Fibroblast of villous mesenchyme (primary cell): Measurements from ENCODE around the gene ANKS1B. TPM values are rescaled to one million over a fixed set of nuclear protein-coding genes. Genes with fewer than 3 reads are reported as not detected.
"Not testable (repeated sequence)": the region's sequence is repeated elsewhere in the genome, so short reads cannot be mapped to it uniquely, and the experiment has no call there.

Source experiments
- DNase-seq: peaks from one replicate; pipeline ENCODE4 v3.0.0-alpha.2; 2010; ENCODE audit warnings: low read depth
- H3K4me3 ChIP-seq: 2 replicates; pipeline ENCODE4 v1.5.1; 2011; ENCODE audit warnings: low read depth, mild to moderate bottlenecking, low read length
- total RNA-seq: library from RNA; depleted of rRNA; stranded (reverse); fragments of >200 nt; gene quantifications from 2 replicates; pipeline ENCODE4 v1.2.3, GENCODE V29; 2012
- TF ChIP-seq, protein P1 (sequence below): IDR thresholded peaks from 2 replicates; pipeline ENCODE4 v1.5.1; 2012; ENCODE audit warnings: low read depth, mild to moderate bottlenecking, low read length; ENCODE audit not compliant: insufficient read depth

Gene ANKS1B
- total RNA-seq, 1 donor = 0.86 TPM

- no peak overlapping the region for H3K4me3 ChIP-seq
- TF ChIP-seq, protein P1, sequence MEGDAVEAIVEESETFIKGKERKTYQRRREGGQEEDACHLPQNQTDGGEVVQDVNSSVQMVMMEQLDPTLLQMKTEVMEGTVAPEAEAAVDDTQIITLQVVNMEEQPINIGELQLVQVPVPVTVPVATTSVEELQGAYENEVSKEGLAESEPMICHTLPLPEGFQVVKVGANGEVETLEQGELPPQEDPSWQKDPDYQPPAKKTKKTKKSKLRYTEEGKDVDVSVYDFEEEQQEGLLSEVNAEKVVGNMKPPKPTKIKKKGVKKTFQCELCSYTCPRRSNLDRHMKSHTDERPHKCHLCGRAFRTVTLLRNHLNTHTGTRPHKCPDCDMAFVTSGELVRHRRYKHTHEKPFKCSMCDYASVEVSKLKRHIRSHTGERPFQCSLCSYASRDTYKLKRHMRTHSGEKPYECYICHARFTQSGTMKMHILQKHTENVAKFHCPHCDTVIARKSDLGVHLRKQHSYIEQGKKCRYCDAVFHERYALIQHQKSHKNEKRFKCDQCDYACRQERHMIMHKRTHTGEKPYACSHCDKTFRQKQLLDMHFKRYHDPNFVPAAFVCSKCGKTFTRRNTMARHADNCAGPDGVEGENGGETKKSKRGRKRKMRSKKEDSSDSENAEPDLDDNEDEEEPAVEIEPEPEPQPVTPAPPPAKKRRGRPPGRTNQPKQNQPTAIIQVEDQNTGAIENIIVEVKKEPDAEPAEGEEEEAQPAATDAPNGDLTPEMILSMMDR = no peak
- DNase-seq = no peak
Measured at GRCh38 chr12:99804715-99805114, 180.0 kb downstream of the ANKS1B start.

- TF ChIP-seq, protein P1 = no peak
- H3K4me3 ChIP-seq = no peak overlapping the region
- no peak for DNase-seq
Measured at GRCh38 chr12:99800605-99801004, 184.1 kb downstream of the ANKS1B start.

GRCh38 chr12:99797931-99798330, 186.8 kb downstream of the ANKS1B start:
- H3K4me3 ChIP-seq, DNase-seq: not testable (repeated sequence)

DNA sequence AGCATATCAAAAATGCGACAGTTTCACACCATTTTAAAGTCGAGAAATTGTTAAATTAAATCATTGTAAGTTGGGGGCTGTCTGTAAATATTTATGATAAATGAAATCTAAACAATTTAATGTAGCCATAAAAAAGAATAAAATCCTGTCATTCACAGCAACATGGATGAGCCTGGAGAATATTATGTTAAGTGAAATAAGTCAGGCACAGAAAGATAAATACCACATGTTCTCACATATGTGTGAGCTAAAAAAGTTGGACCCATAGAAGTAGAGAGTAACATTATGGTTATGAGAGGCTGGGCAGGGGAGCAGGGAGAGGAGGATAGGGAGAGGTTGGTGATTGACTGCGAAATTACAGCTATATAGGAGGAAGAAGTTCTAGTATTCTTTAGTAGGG, 201.3 kb downstream of the ANKS1B start:
- no peak overlapping the region for H3K4me3 ChIP-seq
- TF ChIP-seq, protein P1 = no peak
- DNase-seq = no peak

- no peak for DNase-seq
- TF ChIP-seq, protein P1 = no peak
- H3K4me3 ChIP-seq = no peak overlapping the region
Measured at GRCh38 chr12:99772274-99772673, 212.5 kb downstream of the ANKS1B start.

DNA sequence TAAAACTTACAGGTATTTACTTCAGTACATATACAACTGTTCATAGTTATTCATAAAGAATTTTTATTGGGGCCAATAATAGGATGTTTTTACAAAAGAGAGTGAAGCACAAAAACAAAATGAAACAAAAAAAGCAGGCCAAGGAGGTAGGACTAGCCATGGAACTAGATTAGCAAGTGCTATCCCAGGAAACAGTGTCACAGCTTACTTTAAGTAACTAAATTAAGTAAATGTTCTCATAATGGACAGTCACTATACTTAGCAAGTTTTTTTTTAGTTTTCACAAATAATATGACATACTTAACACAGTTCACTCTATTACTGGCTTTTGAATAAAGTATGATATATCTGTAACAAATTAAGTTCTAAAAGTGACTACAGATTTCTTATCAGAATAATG, 213.1 kb downstream of the ANKS1B start:
- DNase-seq = no peak
- TF ChIP-seq, protein P1 = no peak
- no peak overlapping the region for H3K4me3 ChIP-seq

DNA sequence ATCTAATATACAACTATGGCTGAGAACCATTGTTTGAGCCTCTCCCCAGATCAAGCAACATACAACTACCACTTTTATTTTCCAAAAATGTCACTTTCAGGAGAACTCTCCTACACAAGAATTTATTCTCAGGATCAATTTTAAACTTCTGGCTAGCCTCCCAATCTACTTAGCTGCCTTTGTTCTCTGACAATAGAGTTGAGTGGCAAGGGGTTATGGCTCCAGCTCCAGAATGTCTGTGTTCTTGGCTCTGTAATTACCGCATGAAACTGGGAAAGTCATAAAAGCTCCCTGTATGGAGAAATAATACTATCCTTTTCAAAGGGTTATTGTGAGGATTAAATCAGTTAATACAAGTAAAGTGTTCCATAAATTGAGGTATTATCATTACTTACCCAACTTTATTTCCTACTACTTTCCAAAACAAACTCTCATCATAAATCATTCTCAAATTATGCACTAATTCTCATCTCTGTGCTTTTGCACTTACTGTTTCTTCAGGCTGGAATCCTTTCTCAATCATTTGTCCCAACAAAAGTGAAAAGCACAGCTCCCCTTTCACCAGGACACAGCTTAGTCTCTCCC, 215.2 kb downstream of the ANKS1B start:
- DNase-seq = no peak
- TF ChIP-seq, protein P1 = no peak
- H3K4me3 ChIP-seq = no peak overlapping the region
